GM18505 (cell line): ENCODE results near the gene GFM2.
"Not testable (repeated sequence)": the region's sequence is repeated elsewhere in the genome, so short reads cannot be mapped to it uniquely, and the experiment has no call there.

ENCODE experiments used
- ATAC-seq: cut with Tn5 transposase; IDR thresholded peaks from one replicate; pipeline ENCODE4 v1.9.1; 2021; ENCODE audit not compliant: unreplicated experiment
- POLR2A ChIP-seq: IDR thresholded peaks from 4 replicates; pipeline ENCODE4 v1.6.1; 2011; ENCODE audit warnings: borderline replicate concordance; ENCODE audit not compliant: insufficient read depth, insufficient read length; ENCODE audit errors: extremely low read depth

GFM2 gene

GRCh38 chr5:74763504-74763903 is 3.4 kb downstream of the GFM2 start:
- no peak for TF ChIP-seq POLR2A
- ATAC-seq: no peak

GRCh38 chr5:74762599-74762998 is 4.3 kb downstream of the GFM2 start:
- ATAC-seq: no peak
- no peak for TF ChIP-seq POLR2A

GRCh38 chr5:74761241-74761640 is 5.7 kb downstream of the GFM2 start:
- no peak for TF ChIP-seq POLR2A
- no peak for ATAC-seq

- not testable (repeated sequence) for ATAC-seq
These were observed 18.2 kb downstream of the GFM2 start for GRCh38 chr5:74748742-74749141.

GRCh38 chr5:74738406-74738805 is 28.5 kb downstream of the GFM2 start:
- TF ChIP-seq POLR2A: no peak
- no peak for ATAC-seq

- TF ChIP-seq POLR2A: no peak
- ATAC-seq: no peak
These were observed 30.2 kb downstream of the GFM2 start for GRCh38 chr5:74736759-74737158.

- ATAC-seq: no peak
- TF ChIP-seq POLR2A: no peak
These were observed 41.6 kb downstream of the GFM2 start for GRCh38 chr5:74725331-74725730.

GRCh38 chr5:74722271-74722670 is 44.6 kb downstream of the GFM2 start:
- no peak for TF ChIP-seq POLR2A
- ATAC-seq: no peak

GRCh38 chr5:74717596-74717995 is 49.3 kb downstream of the GFM2 start:
- TF ChIP-seq POLR2A: no peak
- ATAC-seq: no peak

- no peak for ATAC-seq
- no peak for TF ChIP-seq POLR2A
These were observed 73.7 kb downstream of the GFM2 start for GRCh38 chr5:74693191-74693590.

GRCh38 chr5:74686962-74687751 is 79.8 kb downstream of the GFM2 start:
- TF ChIP-seq POLR2A: no peak
- no peak for ATAC-seq

- peak; percentile 67 for ATAC-seq
- TF ChIP-seq POLR2A: no peak
These were observed 80.8 kb downstream of the GFM2 start for GRCh38 chr5:74685979-74686631.

GRCh38 chr5:74684900-74685851 is 81.7 kb downstream of the GFM2 start, which contains the start of gene HEXB:
TSS of gene HEXB (plus strand) at chr5:74685233. CDS start at chr5:74685261, 28 bp downstream.
- TF ChIP-seq POLR2A: peak; percentile 82
- ATAC-seq: peak; percentile 74
